Astrocyte (in vitro differentiated cells and primary cell): Measurements from ENCODE around the gene COX20. TPM values are rescaled to one million over a fixed set of nuclear protein-coding genes. Genes with fewer than 3 reads are reported as not detected.

ENCODE experiments used
- DNase-seq: peaks from one replicate; pipeline ENCODE4 v3.0.0-alpha.2; 2010; ENCODE audit warnings: low read depth
- FAIRE-seq: peaks from 2 replicates; lab custom pipeline; 2011; peaks lifted over from hg19 to GRCh38; lab: Jason Lieb, UNC
- H2AFZ ChIP-seq: 2 replicates; pipeline ENCODE4 v1.6.0; 2012; ENCODE audit warnings: low read depth, low read length, inconsistent platforms
- H3K27ac ChIP-seq: 2 replicates; pipeline ENCODE4 v1.5.1; 2011; ENCODE audit warnings: low read depth, low read length, inconsistent platforms
- H3K27me3 ChIP-seq: 2 replicates; pipeline ENCODE4 v1.6.0; 2011; ENCODE audit warnings: low read length, inconsistent platforms; ENCODE audit not compliant: insufficient read depth
- H3K36me3 ChIP-seq: 2 replicates; pipeline ENCODE4 v1.5.1; 2011; ENCODE audit warnings: low read length, inconsistent platforms; ENCODE audit not compliant: insufficient read depth
- H3K4me1 ChIP-seq: 2 replicates; pipeline ENCODE4 v1.5.1; 2011; ENCODE audit warnings: low read length, inconsistent platforms; ENCODE audit not compliant: insufficient read depth
- H3K4me2 ChIP-seq: 2 replicates; pipeline ENCODE4 v1.6.0; 2012; ENCODE audit warnings: low read length, inconsistent platforms
- H3K4me3 ChIP-seq: 2 replicates; pipeline ENCODE4 v1.5.1; 2011; ENCODE audit warnings: low read depth, mild to moderate bottlenecking, low read length, inconsistent platforms; ENCODE audit not compliant: insufficient read depth
- H3K79me2 ChIP-seq: 2 replicates; pipeline ENCODE4 v1.6.0; 2012; ENCODE audit warnings: mild to moderate bottlenecking, low read length, inconsistent platforms; ENCODE audit not compliant: insufficient read depth
- H3K9ac ChIP-seq: 2 replicates; pipeline ENCODE4 v1.6.0; 2012; ENCODE audit warnings: mild to moderate bottlenecking, low read length, inconsistent platforms
- H3K9me3 ChIP-seq: 2 replicates; pipeline ENCODE4 v1.5.1; 2012; ENCODE audit warnings: low read depth, mild to moderate bottlenecking, low read length, inconsistent platforms; ENCODE audit not compliant: insufficient read depth
- H4K20me1 ChIP-seq: 2 replicates; pipeline ENCODE4 v1.6.0; 2012; ENCODE audit warnings: low read length, inconsistent platforms; ENCODE audit not compliant: insufficient read depth
- H3K27ac Mint-ChIP-seq: one replicate; pipeline ENCODE4 v1.8.0; 2021; ENCODE audit warnings: mild to moderate bottlenecking, mixed read lengths; ENCODE audit not compliant: unreplicated experiment
- H3K27me3 Mint-ChIP-seq: one replicate; pipeline ENCODE4 v1.8.0; 2021; ENCODE audit warnings: low read depth, mixed read lengths; ENCODE audit not compliant: unreplicated experiment
- H3K36me3 Mint-ChIP-seq: one replicate; pipeline ENCODE4 v1.8.0; 2021; ENCODE audit warnings: low read depth, mixed read lengths; ENCODE audit not compliant: unreplicated experiment
- H3K4me1 Mint-ChIP-seq: one replicate; pipeline ENCODE4 v1.8.0; 2021; ENCODE audit warnings: low read depth, mixed read lengths; ENCODE audit not compliant: unreplicated experiment
- H3K4me3 Mint-ChIP-seq: one replicate; pipeline ENCODE4 v1.8.0; 2021; ENCODE audit warnings: mild to moderate bottlenecking, moderate library complexity, mixed read lengths; ENCODE audit not compliant: unreplicated experiment
- H3K9me3 Mint-ChIP-seq: one replicate; pipeline ENCODE4 v1.8.0; 2021; ENCODE audit warnings: mild to moderate bottlenecking, mixed read lengths; ENCODE audit not compliant: unreplicated experiment
- EZH2 ChIP-seq: IDR thresholded peaks from 2 replicates; pipeline ENCODE4 v1.6.1; 2012; ENCODE audit warnings: mild to moderate bottlenecking, low read length, inconsistent platforms; ENCODE audit not compliant: insufficient read depth
- total RNA-seq: library from RNA; stranded (reverse); gene quantifications from 2 replicates; pipeline ENCODE4 v1.2.1, GENCODE V29; 2021
- TF ChIP-seq, protein P1 (sequence below): IDR thresholded peaks from 2 replicates; pipeline ENCODE4 v1.5.1; 2011; ENCODE audit warnings: low read depth, mild to moderate bottlenecking, inconsistent platforms, low read length, moderate library complexity; ENCODE audit not compliant: insufficient read depth

COX20 gene
- total RNA-seq, 1 donor from 2014 or later, result 51.0 TPM

DNA sequence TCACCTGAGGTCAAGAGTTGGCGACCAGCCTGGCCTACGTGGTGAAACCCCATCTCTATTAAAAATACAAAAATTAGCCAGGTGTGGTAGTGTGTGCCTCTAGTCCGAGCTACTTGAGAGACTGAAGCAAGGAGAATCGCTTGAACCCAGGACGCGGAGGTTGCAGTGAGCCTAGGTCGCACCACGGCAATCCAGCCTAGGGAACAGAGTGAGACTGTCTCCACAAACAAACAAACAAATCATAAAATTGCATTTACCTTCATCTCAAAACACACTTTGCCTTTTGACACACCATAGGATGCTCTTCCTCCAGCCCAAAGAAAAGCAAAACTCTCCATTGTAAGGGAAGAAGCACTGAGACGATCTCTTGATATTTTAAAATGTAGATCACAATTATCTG lies 24.6 kb downstream of the COX20 start:
- Histone ChIP-seq H3K27me3 (no peaks in the 10 kb centered on the region), H3K4me1 (peaks cover 12% of the 10 kb centered on the region), H3K79me2 (peaks cover 92% of the 10 kb centered on the region), H3K36me3 (peaks cover 61% of the 10 kb centered on the region), H2AFZ (no peak overlapping the region), H3K4me2 (peak overlapping the region; percentile 88), H3K9me3 (no peaks in the 10 kb centered on the region), H3K9ac (peak overlapping the region; percentile 21), H3K4me3 (peak overlapping the region; percentile 96), H4K20me1 (peaks cover 77% of the 10 kb centered on the region), H3K27ac (peak overlapping the region; percentile 7)
- Mint-ChIP-seq H3K4me3 (peak overlapping the region; percentile 61), H3K36me3 (peaks cover 20% of the 10 kb centered on the region), H3K4me1 (peaks cover 13% of the 10 kb centered on the region), H3K27ac (no peak overlapping the region), H3K27me3 (no peaks in the 10 kb centered on the region), H3K9me3 (no peaks in the 10 kb centered on the region)
- TF ChIP-seq, protein P1, sequence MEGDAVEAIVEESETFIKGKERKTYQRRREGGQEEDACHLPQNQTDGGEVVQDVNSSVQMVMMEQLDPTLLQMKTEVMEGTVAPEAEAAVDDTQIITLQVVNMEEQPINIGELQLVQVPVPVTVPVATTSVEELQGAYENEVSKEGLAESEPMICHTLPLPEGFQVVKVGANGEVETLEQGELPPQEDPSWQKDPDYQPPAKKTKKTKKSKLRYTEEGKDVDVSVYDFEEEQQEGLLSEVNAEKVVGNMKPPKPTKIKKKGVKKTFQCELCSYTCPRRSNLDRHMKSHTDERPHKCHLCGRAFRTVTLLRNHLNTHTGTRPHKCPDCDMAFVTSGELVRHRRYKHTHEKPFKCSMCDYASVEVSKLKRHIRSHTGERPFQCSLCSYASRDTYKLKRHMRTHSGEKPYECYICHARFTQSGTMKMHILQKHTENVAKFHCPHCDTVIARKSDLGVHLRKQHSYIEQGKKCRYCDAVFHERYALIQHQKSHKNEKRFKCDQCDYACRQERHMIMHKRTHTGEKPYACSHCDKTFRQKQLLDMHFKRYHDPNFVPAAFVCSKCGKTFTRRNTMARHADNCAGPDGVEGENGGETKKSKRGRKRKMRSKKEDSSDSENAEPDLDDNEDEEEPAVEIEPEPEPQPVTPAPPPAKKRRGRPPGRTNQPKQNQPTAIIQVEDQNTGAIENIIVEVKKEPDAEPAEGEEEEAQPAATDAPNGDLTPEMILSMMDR, result no peak
- no peak for TF ChIP-seq EZH2
- no peak for FAIRE-seq
- no peak for DNase-seq

DNA sequence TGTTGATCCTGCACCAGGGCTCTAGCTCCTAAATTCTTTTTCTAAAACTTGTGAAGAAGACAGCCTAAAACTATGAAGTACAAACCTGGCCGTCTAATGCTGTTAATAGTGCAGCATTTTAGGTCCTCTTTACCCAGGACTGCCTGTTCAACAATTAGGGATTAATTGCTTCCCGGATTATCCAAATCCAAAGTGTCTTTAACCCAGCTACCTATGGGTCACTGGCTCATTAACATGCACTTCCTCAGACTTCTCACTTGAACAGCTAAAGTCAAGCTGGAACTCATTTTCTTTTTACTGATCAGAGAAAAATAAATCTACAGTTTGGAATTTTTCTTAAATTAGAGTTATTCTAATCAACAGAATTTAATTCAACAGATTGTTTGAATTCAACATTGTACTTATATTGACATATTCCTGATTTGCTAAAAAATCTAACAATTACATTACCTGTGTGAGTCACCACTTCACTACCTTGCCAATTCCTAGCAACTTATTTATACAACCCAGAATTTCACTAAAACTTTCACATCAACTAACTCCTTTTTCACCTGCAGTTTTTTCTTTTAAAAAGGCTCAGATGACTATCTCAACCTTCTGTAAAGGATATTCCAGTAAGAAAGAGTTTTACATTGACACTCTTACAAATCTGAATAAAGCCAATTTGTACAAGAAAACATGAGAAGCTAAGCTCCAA lies 25.6 kb downstream of the COX20 start:
- H4K20me1 ChIP-seq, result peaks cover 67% of the 10 kb centered on the region

More for the DNA sequence above, 25.6 kb downstream of the COX20 start:
- H3K27ac ChIP-seq, result no peak overlapping the region
- Mint-ChIP-seq H3K27me3 (no peaks in the 10 kb centered on the region), H3K36me3 (peaks cover 11% of the 10 kb centered on the region), H3K27ac (peak overlapping the region; percentile 48), H3K9me3 (no peaks in the 10 kb centered on the region), H3K4me1 (peaks cover 20% of the 10 kb centered on the region), H3K4me3 (peak overlapping the region; percentile 90)
- peaks cover 14% of the 10 kb centered on the region for H3K4me1 ChIP-seq
- peaks cover 82% of the 10 kb centered on the region for H3K79me2 ChIP-seq
- H3K4me3 ChIP-seq, result peak overlapping the region; percentile 96
- H3K27me3 ChIP-seq, result no peaks in the 10 kb centered on the region
- FAIRE-seq, result no peak
- no peak for DNase-seq
- peak overlapping the region; percentile 88 for H3K4me2 ChIP-seq
- H3K9me3 ChIP-seq, result no peaks in the 10 kb centered on the region
- H3K36me3 ChIP-seq, result peaks cover 51% of the 10 kb centered on the region
- no peak overlapping the region for H2AFZ ChIP-seq
- TF ChIP-seq EZH2, result no peak
- TF ChIP-seq, protein P1, result no peak
- H3K9ac ChIP-seq, result peak overlapping the region; percentile 100
